CD14-positive monocyte (primary cell): ENCODE data around the gene KCTD13. TPM values are rescaled to one million over a fixed set of nuclear protein-coding genes. Genes with fewer than 3 reads are reported as not detected.
A peak's percentile ranks its signal among the peaks of the same experiment; 100 is the strongest.

Experiments
- DNase-seq, 3 donors: peaks; one replicate each; pipeline ENCODE4 v3.0.0-alpha.2; 2011 to 2022
- H2AFZ ChIP-seq: 2 replicates; pipeline ENCODE4 v1.6.0; 2012; ENCODE audit warnings: mild to moderate bottlenecking, low read depth, low read length, inconsistent platforms; ENCODE audit not compliant: insufficient read depth, poor library complexity, severe bottlenecking
- H3K27ac ChIP-seq, 2 donors: 1 replicate in 1 of 2; 2 replicates in 1 of 2; pipeline ENCODE4 v1.5.1; 2012 to 2013; ENCODE audit warnings: low read length in 2 of 2, control low read depth in 1 of 2, inconsistent platforms in 1 of 2, low read depth in 1 of 2, mild to moderate bottlenecking in 1 of 2
- H3K27me3 ChIP-seq, 2 donors: one replicate each; pipeline versions ENCODE4 v1.6.0 to v1.6.1; 2011 to 2013; ENCODE audit warnings: low read length in 2 of 2; ENCODE audit not compliant: control insufficient read depth in 2 of 2, insufficient read depth in 2 of 2
- H3K36me3 ChIP-seq, 2 donors: replicated peaks in 1 of 2; 1 replicate in 1 of 2; 2 replicates in 1 of 2; pipeline versions ENCODE4 v1.5.1 to v1.6.1; 2012 to 2013; ENCODE audit warnings: low read length in 2 of 2, control low read depth in 1 of 2, inconsistent platforms in 1 of 2, mild to moderate bottlenecking in 1 of 2; ENCODE audit not compliant: insufficient read depth in 2 of 2, control insufficient read depth in 1 of 2
- H3K4me1 ChIP-seq, 2 donors: 1 replicate in 1 of 2; 2 replicates in 1 of 2; pipeline versions ENCODE4 v1.5.1 to v1.6.1; 2012 to 2013; ENCODE audit warnings: low read length in 2 of 2, control low read depth in 1 of 2, inconsistent platforms in 1 of 2, mild to moderate bottlenecking in 1 of 2, moderate library complexity in 1 of 2; ENCODE audit not compliant: insufficient read depth in 2 of 2, control insufficient read depth in 1 of 2
- H3K4me2 ChIP-seq: replicated peaks from 2 replicates; pipeline ENCODE3; 2012; ENCODE audit warnings: low read length, moderate library complexity, mild to moderate bottlenecking; ENCODE audit not compliant: poor library complexity, severe bottlenecking; ENCODE audit errors: extremely low read depth
- H3K4me3 ChIP-seq, 3 experiments: fragments of 200-600 bp in 1 of 3; sonication (generic) in 1 of 3; replicated peaks in 1 of 3; 1 replicate in 2 of 3; 2 replicates in 1 of 3; pipeline ENCODE4 v1.5.1; 2011 to 2013; ENCODE audit warnings: low read length in 3 of 3, mild to moderate bottlenecking in 3 of 3, control low read depth in 2 of 3, low read depth in 2 of 3, inconsistent platforms in 1 of 3, moderate library complexity in 1 of 3
- H3K79me2 ChIP-seq: 2 replicates; pipeline ENCODE4 v1.6.0; 2012; ENCODE audit warnings: mild to moderate bottlenecking, control low read depth, inconsistent platforms, low read length, moderate library complexity; ENCODE audit not compliant: insufficient read depth
- H3K9ac ChIP-seq: 2 replicates; pipeline ENCODE4 v1.6.0; 2017; ENCODE audit warnings: low read length, mild to moderate bottlenecking; ENCODE audit not compliant: insufficient read depth, poor library complexity, severe bottlenecking
- H3K9me3 ChIP-seq, 2 donors: replicated peaks in 1 of 2; 1 replicate in 1 of 2; 2 replicates in 1 of 2; pipeline versions ENCODE4 v1.5.1 to v1.6.1; 2012 to 2013; ENCODE audit warnings: low read length in 2 of 2, control low read depth in 1 of 2; ENCODE audit not compliant: control insufficient read depth in 1 of 2, insufficient read depth in 1 of 2
- H4K20me1 ChIP-seq: 2 replicates; pipeline ENCODE4 v1.6.0; 2012; ENCODE audit warnings: mild to moderate bottlenecking, low read length, control low read depth, moderate library complexity; ENCODE audit not compliant: insufficient read depth
- H3K27ac Mint-ChIP-seq, 7 donors: one replicate each; pipeline ENCODE4 v1.8.0; 2020; ENCODE audit warnings: mild to moderate bottlenecking in 7 of 7, mixed read lengths in 7 of 7, moderate library complexity in 6 of 7, inconsistent platforms in 2 of 7
- H3K27me3 Mint-ChIP-seq, 3 donors: one replicate each; pipeline ENCODE4 v1.8.0; 2021 to 2022; ENCODE audit warnings: low read depth in 3 of 3, mild to moderate bottlenecking in 3 of 3, mixed read lengths in 3 of 3, moderate library complexity in 3 of 3, inconsistent platforms in 1 of 3
- H3K36me3 Mint-ChIP-seq, 2 donors: one replicate each; pipeline ENCODE4 v1.8.0; 2020; ENCODE audit warnings: mixed read lengths in 2 of 2, inconsistent platforms in 1 of 2, mild to moderate bottlenecking in 1 of 2
- H3K4me1 Mint-ChIP-seq: one replicate; pipeline ENCODE4 v1.8.0; 2020; ENCODE audit warnings: mild to moderate bottlenecking, mixed read lengths
- H3K4me3 Mint-ChIP-seq, 2 donors: one replicate each; pipeline ENCODE4 v1.8.0; 2020; ENCODE audit warnings: mild to moderate bottlenecking in 2 of 2, mixed read lengths in 2 of 2, moderate library complexity in 1 of 2
- H3K9me3 Mint-ChIP-seq, 7 donors: one replicate each; pipeline ENCODE4 v1.8.0; 2020 to 2022; ENCODE audit warnings: mixed read lengths in 7 of 7, mild to moderate bottlenecking in 6 of 7, moderate library complexity in 6 of 7, inconsistent platforms in 2 of 7
- CTCF ChIP-seq: fragments of 200-600 bp; IDR thresholded peaks from one replicate; pipeline ENCODE4 v1.8.0; 2022; ENCODE audit warnings: antibody characterized with exemption, mild to moderate bottlenecking
- WGBS: methylation state at CpG from one replicate; pipeline ENCODE4 v1.1.5; 2013; ENCODE audit warnings: missing lambda C conversion rate; ENCODE audit not compliant: insufficient coverage; 5-methylcytosine and 5-hydroxymethylcytosine counted together
- intact Hi-C, 2 donors: fragments of 100-400 bp; cut with micrococcal nuclease; formaldehyde crosslinking; loops; one replicate each; pipeline versions ENCODE4 v1.15.0 to v1.15.1; 2023
- polyA plus RNA-seq, 3 donors: library from polyadenylated mRNA; depleted of rRNA in 1 of 3; unstranded in 2 of 3; stranded (reverse) in 1 of 3; fragments of 300-500 nt in 2 of 3; fragments of >200 nt in 1 of 3; fragmentation: Illumina TruSeq in 2 of 3; gene quantifications; 1 replicate in 2 of 3; 2 replicates in 1 of 3; pipeline ENCODE4 v1.2.3, GENCODE V29; 2012 to 2021

Gene KCTD13
- polyA plus RNA-seq, 3 donors = 4.0 to 36.6 (median 4.7) TPM

DNA sequence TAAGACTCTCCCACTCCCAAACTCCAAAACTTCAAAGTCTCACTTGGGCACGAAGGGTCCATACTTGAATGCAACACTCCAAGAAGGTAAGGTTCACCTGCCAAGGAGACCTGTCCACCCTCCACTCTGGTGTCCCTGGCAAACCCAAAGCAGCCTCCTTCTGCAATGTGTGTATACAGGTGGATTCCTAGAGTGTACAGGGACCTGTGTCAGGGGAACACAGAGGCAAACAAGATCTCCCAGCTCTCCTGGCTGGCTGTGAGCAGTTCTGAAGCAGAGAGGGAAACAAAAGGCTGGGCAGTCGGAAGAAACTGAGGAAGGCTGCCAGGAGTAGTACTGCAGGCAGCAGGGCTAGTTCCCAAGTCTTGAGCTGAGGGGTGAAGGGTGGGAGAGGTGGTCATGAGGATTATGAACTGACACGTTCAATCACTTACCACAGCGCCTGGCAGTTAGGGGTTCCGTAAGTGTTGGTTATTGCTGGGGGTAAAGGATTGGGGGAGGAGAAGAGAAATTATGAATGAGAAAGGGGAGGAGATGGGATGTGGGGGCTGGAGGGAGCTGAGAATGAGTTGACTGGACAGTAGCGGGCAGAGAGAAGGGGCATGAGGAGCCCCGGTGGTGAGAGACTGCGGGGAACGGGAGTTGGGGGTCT, 795 bp downstream of the KCTD13 start:
- TF ChIP-seq CTCF = no peak
- Histone ChIP-seq H3K36me3 (peaks cover 29 to 32% of the 10 kb centered on the region in 2 donors), H4K20me1 (peaks cover 42% of the 10 kb centered on the region), H3K27me3 (no peaks in the 10 kb centered on the region), H3K4me2 (peak overlapping the region; percentile 84), H3K4me1 (peaks cover 16 to 23% of the 10 kb centered on the region in 2 donors), H3K9ac (peak overlapping the region; percentile 70), H3K9me3 (no peaks in the 10 kb centered on the region), H3K79me2 (peaks cover 36% of the 10 kb centered on the region), H3K4me3 (peak overlapping the region; percentile 77 to 94 (median 87)), H2AFZ (peak overlapping the region; percentile 94), H3K27ac (peak overlapping the region in 1 of 2 donors; percentile 77)
- Mint-ChIP-seq H3K4me3 (peak overlapping the region; percentile 93 to 94), H3K27me3 (peaks cover 0 to 3% (median 0%) of the 10 kb centered on the region in 3 donors), H3K36me3 (peaks cover 31 to 34% of the 10 kb centered on the region in 2 donors), H3K27ac (peak overlapping the region in 6 of 7 donors; percentile 63 to 88 (median 82)), H3K4me1 (peaks cover 29% of the 10 kb centered on the region), H3K9me3 (no peaks in the 10 kb centered on the region)
- no peak for DNase-seq
- intact Hi-C loops = loop anchor here (5.0 to 10.0 kb wide), 2 partner anchors 37 to 60 kb away; partner anchors contain the start of genes TMEM219 (in 2 of the 2) and CDIPT (in 1 of the 2)
- WGBS = 14% methylated on average over 9 of the region's 9 CpGs

GRCh38 chr16:29922986-29923501, 3.0 kb downstream of the KCTD13 start:
- peaks cover 29% of the 10 kb centered on the region for H3K4me1 Mint-ChIP-seq
- Histone ChIP-seq H3K27me3 (no peaks in the 10 kb centered on the region), H3K36me3 (peaks cover 46 to 49% of the 10 kb centered on the region in 2 donors), H3K4me3 (no peak overlapping the region), H3K27ac (no peak overlapping the region), H3K9ac (no peak overlapping the region), H4K20me1 (peaks cover 42% of the 10 kb centered on the region), H3K4me1 (peaks cover 16 to 23% of the 10 kb centered on the region in 2 donors), H2AFZ (no peak overlapping the region), H3K4me2 (no peak overlapping the region), H3K79me2 (peaks cover 36% of the 10 kb centered on the region), H3K9me3 (no peaks in the 10 kb centered on the region)
- H3K9me3 Mint-ChIP-seq = no peaks in the 10 kb centered on the region
- no peak overlapping the region for H3K4me3 Mint-ChIP-seq
- peaks cover 42 to 51% of the 10 kb centered on the region in 2 donors for H3K36me3 Mint-ChIP-seq
- DNase-seq = no peak
- H3K27me3 Mint-ChIP-seq = peaks cover 0 to 3% (median 0%) of the 10 kb centered on the region in 3 donors
- 100% methylated on average over 5 of the region's 12 CpGs for WGBS
- intact Hi-C loops = loop anchor here in 1 of 2 donors (10.0 kb wide), 1 partner anchor 58 kb away; the partner anchor contains the start of gene CDIPT
- no peak overlapping the region for H3K27ac Mint-ChIP-seq
- TF ChIP-seq CTCF = no peak
